ENCODE measurements around the gene RAB11FIP4. TPM values are rescaled to one million over a fixed set of nuclear protein-coding genes. Genes with fewer than 3 reads are reported as not detected.
A peak's percentile ranks its signal among the peaks of the same experiment; 100 is the strongest.

Gene RAB11FIP4
- total and polyA plus RNA-seq, 10 of the 15 experiments (the other 5 are each of a cell fraction or from before 2014, with no cell fraction given) = 1.4 to 27.0 (median 17.6) TPM

DNA sequence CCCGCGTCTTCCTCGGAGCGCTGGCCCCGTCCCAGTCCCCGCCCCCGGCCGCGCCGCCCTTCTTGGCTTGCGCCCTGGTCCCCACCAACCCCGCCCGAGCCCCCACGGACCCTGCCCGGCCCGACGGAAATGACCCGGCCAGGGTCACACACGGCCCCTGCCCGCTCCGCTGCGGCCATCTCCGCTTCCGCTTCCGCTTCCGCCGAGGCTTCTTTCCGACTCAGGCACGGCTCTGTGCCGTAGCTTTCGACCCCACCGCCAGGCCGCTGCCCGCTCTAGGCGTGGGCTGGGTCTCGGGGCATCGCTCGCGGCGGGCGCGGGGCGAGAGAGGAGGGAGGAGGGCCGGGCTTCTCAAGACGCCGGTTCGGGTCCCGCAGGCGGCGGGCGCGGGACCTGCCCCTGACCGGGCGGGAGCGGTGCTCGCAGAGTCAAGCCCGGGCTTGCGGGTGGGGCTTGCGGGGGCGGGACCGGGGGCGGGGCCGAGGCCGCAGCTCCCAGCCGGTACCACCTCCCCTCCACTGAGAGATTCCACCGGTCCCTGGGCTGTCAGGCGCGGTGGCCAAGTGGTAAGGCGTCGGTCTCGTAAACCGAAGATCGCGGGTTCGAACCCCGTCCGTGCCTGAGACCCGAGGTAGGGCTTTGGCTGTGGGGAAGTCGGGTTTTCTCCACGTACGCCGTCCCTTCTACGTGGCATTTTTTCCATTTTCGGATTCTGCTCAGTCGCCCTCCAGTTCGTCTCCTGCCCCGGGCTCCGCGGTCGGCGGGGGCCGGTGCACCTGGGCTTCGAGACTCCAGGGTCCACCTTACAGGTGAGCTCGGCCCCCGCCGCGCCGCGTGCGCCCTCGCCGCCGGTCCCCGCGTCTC lies 158.3 kb downstream of the RAB11FIP4 start (continued):
- TF ChIP-seq SREBF2 (IDR thresholded peaks at IDR 0.05; ENCODE audit: low read length) (peak; percentile 94), ZNF274 (IDR thresholded peaks at IDR 0.05; ENCODE audit: insufficient read depth, insufficient read length) (no peak), EGR1 (IDR thresholded peaks at IDR 0.05; ENCODE audit: borderline replicate concordance in 1 of 2, low read depth in 2 of 2, low read length in 2 of 2) (peak in 1 of 2 experiments; percentile 93; a peak in 2 of 3 replicates), STAT3 (IDR thresholded peaks at IDR 0.05; ENCODE audit: low read depth, low read length) (no peak), DPF2 (IDR thresholded peaks at IDR 0.05) (peak; percentile 71; the same call in 1 of the 2 replicates), TCF12 (IDR thresholded peaks at IDR 0.05; ENCODE audit: low read depth, low read length) (0 out of 2 replicates have a peak, but pooled peaks have one; percentile 26), SIN3A (IDR thresholded peaks at IDR 0.05; ENCODE audit: low read depth, low read length) (peak; percentile 35; the same call in 1 of the 2 replicates), MTA2 (IDR thresholded peaks at IDR 0.05; ENCODE audit: low read depth) (0 out of 2 replicates have a peak, but pooled peaks have one; percentile 21), HDAC2 (IDR thresholded peaks at IDR 0.05) (no peak), EZH2 (IDR thresholded peaks at IDR 0.05; ENCODE audit: borderline replicate concordance, control insufficient read depth, low read depth, low read length) (no peak), STAT1 (conservative IDR thresholded peaks at IDR 0.05) (no peak), SP1 (IDR thresholded peaks at IDR 0.05; ENCODE audit: low read depth, low read length) (peak; percentile 33), NRF1 (conservative IDR thresholded peaks at IDR 0.05; ENCODE audit: low read depth, low read length) (no peak), POLR2AphosphoS5 (IDR thresholded peaks at IDR 0.05; ENCODE audit: low read length) (no peak; the same call in 1 of the 2 replicates), ZNF217 (IDR thresholded peaks at IDR 0.05) (peak; percentile 84; the same call in 1 of the 2 replicates), MEF2A (IDR thresholded peaks at IDR 0.05; ENCODE audit: insufficient read depth, low read depth, low read length) (no peak)
- TF ChIP-seq, protein P1, sequence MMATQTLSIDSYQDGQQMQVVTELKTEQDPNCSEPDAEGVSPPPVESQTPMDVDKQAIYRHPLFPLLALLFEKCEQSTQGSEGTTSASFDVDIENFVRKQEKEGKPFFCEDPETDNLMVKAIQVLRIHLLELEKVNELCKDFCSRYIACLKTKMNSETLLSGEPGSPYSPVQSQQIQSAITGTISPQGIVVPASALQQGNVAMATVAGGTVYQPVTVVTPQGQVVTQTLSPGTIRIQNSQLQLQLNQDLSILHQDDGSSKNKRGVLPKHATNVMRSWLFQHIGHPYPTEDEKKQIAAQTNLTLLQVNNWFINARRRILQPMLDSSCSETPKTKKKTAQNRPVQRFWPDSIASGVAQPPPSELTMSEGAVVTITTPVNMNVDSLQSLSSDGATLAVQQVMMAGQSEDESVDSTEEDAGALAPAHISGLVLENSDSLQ (IDR thresholded peaks at IDR 0.05) = no peak
- TF ChIP-seq, protein P2, sequence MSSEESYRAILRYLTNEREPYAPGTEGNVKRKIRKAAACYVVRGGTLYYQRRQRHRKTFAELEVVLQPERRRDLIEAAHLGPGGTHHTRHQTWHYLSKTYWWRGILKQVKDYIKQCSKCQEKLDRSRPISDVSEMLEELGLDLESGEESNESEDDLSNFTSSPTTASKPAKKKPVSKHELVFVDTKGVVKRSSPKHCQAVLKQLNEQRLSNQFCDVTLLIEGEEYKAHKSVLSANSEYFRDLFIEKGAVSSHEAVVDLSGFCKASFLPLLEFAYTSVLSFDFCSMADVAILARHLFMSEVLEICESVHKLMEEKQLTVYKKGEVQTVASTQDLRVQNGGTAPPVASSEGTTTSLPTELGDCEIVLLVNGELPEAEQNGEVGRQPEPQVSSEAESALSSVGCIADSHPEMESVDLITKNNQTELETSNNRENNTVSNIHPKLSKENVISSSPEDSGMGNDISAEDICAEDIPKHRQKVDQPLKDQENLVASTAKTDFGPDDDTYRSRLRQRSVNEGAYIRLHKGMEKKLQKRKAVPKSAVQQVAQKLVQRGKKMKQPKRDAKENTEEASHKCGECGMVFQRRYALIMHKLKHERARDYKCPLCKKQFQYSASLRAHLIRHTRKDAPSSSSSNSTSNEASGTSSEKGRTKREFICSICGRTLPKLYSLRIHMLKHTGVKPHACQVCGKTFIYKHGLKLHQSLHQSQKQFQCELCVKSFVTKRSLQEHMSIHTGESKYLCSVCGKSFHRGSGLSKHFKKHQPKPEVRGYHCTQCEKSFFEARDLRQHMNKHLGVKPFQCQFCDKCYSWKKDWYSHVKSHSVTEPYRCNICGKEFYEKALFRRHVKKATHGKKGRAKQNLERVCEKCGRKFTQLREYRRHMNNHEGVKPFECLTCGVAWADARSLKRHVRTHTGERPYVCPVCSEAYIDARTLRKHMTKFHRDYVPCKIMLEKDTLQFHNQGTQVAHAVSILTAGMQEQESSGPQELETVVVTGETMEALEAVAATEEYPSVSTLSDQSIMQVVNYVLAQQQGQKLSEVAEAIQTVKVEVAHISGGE (CRISPR knock-in tag; IDR thresholded peaks at IDR 0.05) = peak; percentile 65
- TF ChIP-seq, protein P3, sequence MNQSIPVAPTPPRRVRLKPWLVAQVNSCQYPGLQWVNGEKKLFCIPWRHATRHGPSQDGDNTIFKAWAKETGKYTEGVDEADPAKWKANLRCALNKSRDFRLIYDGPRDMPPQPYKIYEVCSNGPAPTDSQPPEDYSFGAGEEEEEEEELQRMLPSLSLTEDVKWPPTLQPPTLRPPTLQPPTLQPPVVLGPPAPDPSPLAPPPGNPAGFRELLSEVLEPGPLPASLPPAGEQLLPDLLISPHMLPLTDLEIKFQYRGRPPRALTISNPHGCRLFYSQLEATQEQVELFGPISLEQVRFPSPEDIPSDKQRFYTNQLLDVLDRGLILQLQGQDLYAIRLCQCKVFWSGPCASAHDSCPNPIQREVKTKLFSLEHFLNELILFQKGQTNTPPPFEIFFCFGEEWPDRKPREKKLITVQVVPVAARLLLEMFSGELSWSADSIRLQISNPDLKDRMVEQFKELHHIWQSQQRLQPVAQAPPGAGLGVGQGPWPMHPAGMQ (IDR thresholded peaks at IDR 0.05; ENCODE audit: borderline replicate concordance) = no peak
- TF ChIP-seq, protein P4, sequence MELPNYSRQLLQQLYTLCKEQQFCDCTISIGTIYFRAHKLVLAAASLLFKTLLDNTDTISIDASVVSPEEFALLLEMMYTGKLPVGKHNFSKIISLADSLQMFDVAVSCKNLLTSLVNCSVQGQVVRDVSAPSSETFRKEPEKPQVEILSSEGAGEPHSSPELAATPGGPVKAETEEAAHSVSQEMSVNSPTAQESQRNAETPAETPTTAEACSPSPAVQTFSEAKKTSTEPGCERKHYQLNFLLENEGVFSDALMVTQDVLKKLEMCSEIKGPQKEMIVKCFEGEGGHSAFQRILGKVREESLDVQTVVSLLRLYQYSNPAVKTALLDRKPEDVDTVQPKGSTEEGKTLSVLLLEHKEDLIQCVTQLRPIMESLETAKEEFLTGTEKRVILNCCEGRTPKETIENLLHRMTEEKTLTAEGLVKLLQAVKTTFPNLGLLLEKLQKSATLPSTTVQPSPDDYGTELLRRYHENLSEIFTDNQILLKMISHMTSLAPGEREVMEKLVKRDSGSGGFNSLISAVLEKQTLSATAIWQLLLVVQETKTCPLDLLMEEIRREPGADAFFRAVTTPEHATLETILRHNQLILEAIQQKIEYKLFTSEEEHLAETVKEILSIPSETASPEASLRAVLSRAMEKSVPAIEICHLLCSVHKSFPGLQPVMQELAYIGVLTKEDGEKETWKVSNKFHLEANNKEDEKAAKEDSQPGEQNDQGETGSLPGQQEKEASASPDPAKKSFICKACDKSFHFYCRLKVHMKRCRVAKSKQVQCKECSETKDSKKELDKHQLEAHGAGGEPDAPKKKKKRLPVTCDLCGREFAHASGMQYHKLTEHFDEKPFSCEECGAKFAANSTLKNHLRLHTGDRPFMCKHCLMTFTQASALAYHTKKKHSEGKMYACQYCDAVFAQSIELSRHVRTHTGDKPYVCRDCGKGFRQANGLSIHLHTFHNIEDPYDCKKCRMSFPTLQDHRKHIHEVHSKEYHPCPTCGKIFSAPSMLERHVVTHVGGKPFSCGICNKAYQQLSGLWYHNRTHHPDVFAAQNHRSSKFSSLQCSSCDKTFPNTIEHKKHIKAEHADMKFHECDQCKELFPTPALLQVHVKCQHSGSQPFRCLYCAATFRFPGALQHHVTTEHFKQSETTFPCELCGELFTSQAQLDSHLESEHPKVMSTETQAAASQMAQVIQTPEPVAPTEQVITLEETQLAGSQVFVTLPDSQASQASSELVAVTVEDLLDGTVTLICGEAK (IDR thresholded peaks at IDR 0.05; ENCODE audit: borderline replicate concordance) = peak; percentile 79
